H1 (cell line): ENCODE data around the gene NAXD. TPM values are rescaled to one million over a fixed set of nuclear protein-coding genes. Genes with fewer than 3 reads are reported as not detected.

ENCODE experiments used
- CTCF ChIA-PET: fragments of 300-600 bp; sonication (Branson Sonifier 250); formaldehyde crosslinking; loops from one replicate; lab custom pipeline; 2021; ENCODE audit not compliant: partially characterized antibody; lab: Charles Lee
- POLR2A ChIA-PET: fragments of 300-600 bp; sonication (Branson Sonifier 250); formaldehyde crosslinking; loops from one replicate; lab custom pipeline; 2021; ENCODE audit warnings: inconsistent platforms; ENCODE audit not compliant: partially characterized antibody; lab: Charles Lee
- DNase-seq, 2 experiments: peaks; one replicate each; pipeline versions ENCODE4 v3.0.0 to v3.0.0-alpha.2; 2010 to 2022; ENCODE audit warnings: low spot score in 2 of 2, low read depth in 1 of 2, mixed read lengths in 1 of 2
- FAIRE-seq: peaks from 2 replicates; lab custom pipeline; 2011; peaks lifted over from hg19 to GRCh38; lab: Jason Lieb, UNC
- H2AFZ ChIP-seq: 2 replicates; pipeline ENCODE4 v1.8.1; 2012; ENCODE audit warnings: low read length, inconsistent platforms
- H2AK5ac ChIP-seq: 2 replicates; pipeline ENCODE4 v1.6.1; 2013; ENCODE audit warnings: low read depth, low read length
- H2BK120ac ChIP-seq: replicated peaks from 2 replicates; pipeline ENCODE3; 2013; ENCODE audit warnings: low read depth, low read length, inconsistent platforms
- H2BK12ac ChIP-seq: 2 replicates; pipeline ENCODE4 v1.6.1; 2013; ENCODE audit warnings: low read depth, low read length
- H2BK15ac ChIP-seq: 2 replicates; pipeline ENCODE4 v1.6.1; 2013; ENCODE audit warnings: low read length
- H2BK20ac ChIP-seq: 2 replicates; pipeline ENCODE4 v1.6.1; 2013; ENCODE audit warnings: low read length
- H2BK5ac ChIP-seq: 2 replicates; pipeline ENCODE4 v1.6.1; 2013; ENCODE audit warnings: low read depth, low read length
- H3K14ac ChIP-seq: 2 replicates; pipeline ENCODE4 v1.6.1; 2013; ENCODE audit warnings: inconsistent platforms; ENCODE audit not compliant: insufficient read length
- H3K18ac ChIP-seq: 2 replicates; pipeline ENCODE4 v1.6.1; 2013; ENCODE audit warnings: low read length; ENCODE audit errors: extremely low read depth
- H3K23ac ChIP-seq: 2 replicates; pipeline ENCODE4 v1.6.1; 2013; ENCODE audit warnings: inconsistent platforms; ENCODE audit not compliant: insufficient read length
- H3K23me2 ChIP-seq: 2 replicates; pipeline ENCODE4 v1.6.1; 2013; ENCODE audit warnings: low read depth, low read length
- H3K27ac ChIP-seq: 2 replicates; pipeline ENCODE4 v1.6.1; 2011; ENCODE audit warnings: low read depth, low read length, inconsistent platforms
- H3K27me3 ChIP-seq, 4 experiments: replicated peaks in 1 of 4; 1 replicate in 1 of 4; 2 replicates in 3 of 4; pipeline versions ENCODE4 v1.6.1 to v1.8.1; 2011 to 2013; ENCODE audit warnings: low read length in 3 of 4, mild to moderate bottlenecking in 3 of 4, inconsistent platforms in 2 of 4, mixed read lengths in 2 of 4, moderate library complexity in 1 of 4; ENCODE audit not compliant: control insufficient read depth in 3 of 4, insufficient read depth in 3 of 4; ENCODE audit errors: extremely low read depth in 1 of 4
- H3K36me3 ChIP-seq, 4 experiments: 2 replicates each; pipeline versions ENCODE4 v1.6.1 to v1.8.1; 2011 to 2013; ENCODE audit warnings: mild to moderate bottlenecking in 4 of 4, low read length in 3 of 4, moderate library complexity in 2 of 4, control low read depth in 1 of 4, inconsistent platforms in 1 of 4; ENCODE audit not compliant: insufficient read depth in 4 of 4, control insufficient read depth in 2 of 4
- H3K4ac ChIP-seq: replicated peaks from 2 replicates; pipeline ENCODE3; 2013; ENCODE audit warnings: low read length, low read depth, mixed read lengths, inconsistent platforms; ENCODE audit not compliant: insufficient read length
- H3K4me1 ChIP-seq, 4 experiments: replicated peaks in 1 of 4; 1 replicate in 1 of 4; 2 replicates in 3 of 4; pipeline versions ENCODE4 v1.6.1 to v1.8.1; 2011 to 2013; ENCODE audit warnings: low read length in 3 of 4, inconsistent platforms in 2 of 4, mixed read lengths in 1 of 4; ENCODE audit not compliant: insufficient read depth in 4 of 4, control insufficient read depth in 3 of 4
- H3K4me2 ChIP-seq, 2 experiments: 2 replicates each; pipeline versions ENCODE4 v1.6.1 to v1.8.1; 2011 to 2013; ENCODE audit warnings: low read depth in 2 of 2, low read length in 2 of 2, control low read depth in 1 of 2, inconsistent platforms in 1 of 2, mild to moderate bottlenecking in 1 of 2; ENCODE audit not compliant: insufficient read depth in 1 of 2
- H3K4me3 ChIP-seq, 4 experiments: fragments of 200-600, 300-600 bp in 1 of 4; sonication (generic), shearing (Covaris generic), sonication (Bioruptor Twin) in 1 of 4; 2 replicates each; pipeline versions ENCODE4 v1.5.1 to v1.8.1; 2011 to 2016; ENCODE audit warnings: low read length in 4 of 4, low read depth in 3 of 4, control low read depth in 2 of 4, inconsistent platforms in 2 of 4, mild to moderate bottlenecking in 2 of 4, mixed read lengths in 1 of 4, moderate library complexity in 1 of 4; ENCODE audit not compliant: insufficient read depth in 2 of 4; ENCODE audit errors: extremely low read depth in 1 of 4
- H3K56ac ChIP-seq: replicated peaks from 2 replicates; pipeline ENCODE3; 2013; ENCODE audit warnings: low read depth, mild to moderate bottlenecking, mixed read lengths, low read length, inconsistent platforms; ENCODE audit not compliant: insufficient read length
- H3K79me1 ChIP-seq: 2 replicates; pipeline ENCODE4 v1.6.1; 2013; ENCODE audit warnings: low read depth, low read length, control low read depth
- H3K79me2 ChIP-seq, 2 experiments: 2 replicates each; pipeline versions ENCODE4 v1.6.1 to v1.8.1; 2012 to 2013; ENCODE audit warnings: low read length in 2 of 2, mild to moderate bottlenecking in 2 of 2, inconsistent platforms in 1 of 2; ENCODE audit not compliant: insufficient read depth in 2 of 2, control insufficient read depth in 1 of 2
- H3K9ac ChIP-seq, 4 experiments: replicated peaks in 1 of 4; 1 replicate in 1 of 4; 2 replicates in 3 of 4; pipeline versions ENCODE4 v1.6.1 to v1.8.1; 2011 to 2013; ENCODE audit warnings: low read depth in 3 of 4, low read length in 3 of 4, control low read depth in 2 of 4, mild to moderate bottlenecking in 2 of 4, moderate library complexity in 2 of 4, inconsistent platforms in 1 of 4; ENCODE audit errors: extremely low read depth in 1 of 4
- H3K9me3 ChIP-seq, 2 experiments: 2 replicates each; pipeline versions ENCODE4 v1.6.1 to v1.8.1; 2012 to 2013; ENCODE audit warnings: mild to moderate bottlenecking in 2 of 2, moderate library complexity in 2 of 2, control low read depth in 1 of 2, inconsistent platforms in 1 of 2, low read depth in 1 of 2, low read length in 1 of 2, mixed read lengths in 1 of 2; ENCODE audit not compliant: insufficient read depth in 2 of 2
- H4K20me1 ChIP-seq, 2 experiments: replicated peaks in 1 of 2; 2 replicates each; pipeline versions ENCODE3 to v1.8.1; 2011 to 2013; ENCODE audit warnings: inconsistent platforms in 2 of 2, low read length in 2 of 2, mild to moderate bottlenecking in 1 of 2; ENCODE audit not compliant: insufficient read depth in 2 of 2, control insufficient read depth in 1 of 2
- H4K5ac ChIP-seq: 2 replicates; pipeline ENCODE4 v1.6.1; 2013; ENCODE audit warnings: low read length, low read depth, mixed read lengths, inconsistent platforms; ENCODE audit not compliant: insufficient read length
- H4K8ac ChIP-seq: 2 replicates; pipeline ENCODE4 v1.8.0; 2013; ENCODE audit warnings: mild to moderate bottlenecking, moderate library complexity, low read length, inconsistent platforms; ENCODE audit not compliant: insufficient read depth; ENCODE audit errors: extremely low read depth
- H4K91ac ChIP-seq: replicated peaks from 2 replicates; pipeline ENCODE3; 2013; ENCODE audit warnings: low read length, mixed read lengths, inconsistent platforms; ENCODE audit not compliant: insufficient read length
- BACH1 ChIP-seq: IDR thresholded peaks from 2 replicates; pipeline ENCODE4 v1.6.1; 2012; ENCODE audit warnings: low read length, improper control_type of control experiment
- BCL11A ChIP-seq, 2 experiments: IDR thresholded peaks; one replicate each; pipeline ENCODE4 v1.6.1; 2011; ENCODE audit warnings: low read depth in 2 of 2, low read length in 2 of 2, mild to moderate bottlenecking in 2 of 2
- CEBPB ChIP-seq: IDR thresholded peaks from 2 replicates; pipeline ENCODE4 v1.6.1; 2012; ENCODE audit warnings: low read depth, low read length
- CHD2 ChIP-seq: IDR thresholded peaks from 2 replicates; pipeline ENCODE4 v1.6.1; 2012; ENCODE audit warnings: low read length, improper control_type of control experiment
- EZH2 ChIP-seq: fragments of 200-600 bp; sonication (generic); IDR thresholded peaks from 2 replicates; pipeline ENCODE4 v1.7.1; 2012; ENCODE audit warnings: low read depth, mild to moderate bottlenecking, moderate library complexity, low read length, inconsistent platforms; ENCODE audit not compliant: severe bottlenecking
- GABPA ChIP-seq: IDR thresholded peaks from 2 replicates; pipeline ENCODE4 v1.6.1; 2011; ENCODE audit warnings: mild to moderate bottlenecking, low read length, moderate library complexity, borderline replicate concordance; ENCODE audit not compliant: insufficient read depth
- HDAC6 ChIP-seq: IDR thresholded peaks from one replicate; pipeline ENCODE4 v1.7.1; 2012; ENCODE audit warnings: low read depth, mild to moderate bottlenecking, inconsistent platforms, low read length, moderate library complexity
- POU5F1 ChIP-seq: IDR thresholded peaks from 2 replicates; pipeline ENCODE4 v1.6.1; 2011; ENCODE audit warnings: low read depth, mild to moderate bottlenecking, low read length, moderate library complexity
- RNF2 ChIP-seq: fragments of 200-900, 300-1000 bp; sonication (generic); IDR thresholded peaks from 2 replicates; pipeline ENCODE4 v1.7.1; 2016; ENCODE audit warnings: borderline replicate concordance, low read depth, mild to moderate bottlenecking, antibody characterized with exemption, low read length; ENCODE audit not compliant: poor library complexity, severe bottlenecking; ENCODE audit errors: missing control alignments
- SIN3A ChIP-seq, 2 experiments: IDR thresholded peaks in 1 of 2; conservative IDR thresholded peaks in 1 of 2; 2 replicates each; pipeline ENCODE4 v1.6.1; 2011 to 2012; ENCODE audit warnings: low read length in 2 of 2, improper control_type of control experiment in 1 of 2, low read depth in 1 of 2, mild to moderate bottlenecking in 1 of 2
- SP2 ChIP-seq: IDR thresholded peaks from 2 replicates; pipeline ENCODE4 v1.6.1; 2012; ENCODE audit warnings: mild to moderate bottlenecking, low read length, inconsistent platforms
- SP4 ChIP-seq: IDR thresholded peaks from 2 replicates; pipeline ENCODE4 v1.6.1; 2012; ENCODE audit warnings: low read length, inconsistent platforms
- TBP ChIP-seq: IDR thresholded peaks from 2 replicates; pipeline ENCODE4 v1.6.1; 2011; ENCODE audit warnings: low read depth, low read length, improper control_type of control experiment
- TCF12 ChIP-seq: IDR thresholded peaks from 2 replicates; pipeline ENCODE4 v1.6.1; 2011; ENCODE audit warnings: low read depth, mild to moderate bottlenecking, low read length
- YY1 ChIP-seq: IDR thresholded peaks from 2 replicates; pipeline ENCODE4 v1.6.1; 2011; ENCODE audit warnings: low read depth, mild to moderate bottlenecking, low read length
- WGBS, 2 experiments: shearing (Covaris generic) in 1 of 2; methylation state at CpG; one replicate each; pipeline versions ENCODE4 v1.1.6 to v1.1.7; 2013 to 2015; ENCODE audit warnings: low lambda C conversion rate in 2 of 2, mixed read lengths in 2 of 2, inconsistent platforms in 1 of 2, low coverage in 1 of 2, missing lambda C conversion rate in 1 of 2; ENCODE audit not compliant: insufficient replicate concordance in 2 of 2, insufficient coverage in 1 of 2, insufficient read length in 1 of 2; ENCODE audit errors: extremely low coverage in 1 of 2, missing lambda C conversion rate in 1 of 2; 5-methylcytosine and 5-hydroxymethylcytosine counted together
- polyA plus RNA-seq, 7 experiments: library from polyadenylated mRNA; depleted of rRNA in 3 of 7; stranded (reverse) in 5 of 7; unstranded in 2 of 7; fragments of >200 nt in 5 of 7; fragments of 200-250 nt in 2 of 7; gene quantifications; 1 replicate in 5 of 7; 2 replicates in 1 of 7; 4 replicates in 1 of 7; pipeline versions ENCODE4 v1.2.1 to v1.2.3, GENCODE V29; 2011 to 2013; ENCODE audit warnings: missing spikeins in 2 of 7, mixed read lengths in 2 of 7
- total RNA-seq: library from RNA; stranded (reverse); fragmentation: NEBNext Ultra II Directional; extraction: Animal tissue kit (Norgen Biotek cat#: 25700); gene quantifications from 2 replicates; pipeline ENCODE4 v1.2.1, GENCODE V29; 2021

Gene NAXD
- total and polyA plus RNA-seq, 2 of the 8 experiments (the other 6 are each of a cell fraction or from before 2014, with no cell fraction given), result 25.4 to 35.5 TPM

- H3K36me3 ChIP-seq, result no peaks in the 10 kb centered on the region
- H2AK5ac ChIP-seq, result no peak overlapping the region
- 86% methylated on average over 13 of the region's 13 CpGs; no CpG with 5 or more reads in 1 of the 2 experiments for WGBS, 2 experiments
- CTCF ChIA-PET, result no interaction called here
- no peak overlapping the region for H2BK120ac ChIP-seq
- H2BK5ac ChIP-seq, result no peak overlapping the region
- no peak overlapping the region for H4K91ac ChIP-seq
- no peak overlapping the region for H3K4ac ChIP-seq
- H4K5ac ChIP-seq, result no peak overlapping the region
- no peak overlapping the region for H3K56ac ChIP-seq
- H2AFZ ChIP-seq, result 0 out of 2 replicates have a peak overlapping the region, but pooled peaks have one; percentile 20
- no peak overlapping the region for H3K14ac ChIP-seq
- no peak overlapping the region for H3K9ac ChIP-seq
- H3K27ac ChIP-seq, result no peak overlapping the region
- POLR2A ChIA-PET, result interaction anchor here (0.7 kb wide), 1 partner anchor 131 kb away, joined by 3 read pairs; the partner anchor contains the start of gene ING1
- H2BK12ac ChIP-seq, result no peak overlapping the region
- H4K8ac ChIP-seq, result no peak overlapping the region
- no peaks in the 10 kb centered on the region for H3K27me3 ChIP-seq
- H2BK20ac ChIP-seq, result no peak overlapping the region
- no peaks in the 10 kb centered on the region for H4K20me1 ChIP-seq
- no peaks in the 10 kb centered on the region for H3K23me2 ChIP-seq
- H3K18ac ChIP-seq, result no peak overlapping the region
- no peaks in the 10 kb centered on the region for H3K4me1 ChIP-seq
- no peaks in the 10 kb centered on the region for H3K79me2 ChIP-seq
- no peaks in the 10 kb centered on the region for H3K9me3 ChIP-seq
- no peak overlapping the region for H3K23ac ChIP-seq
- no peak overlapping the region for H3K4me2 ChIP-seq
- no peak for FAIRE-seq
- DNase-seq, result no peak
- no peak overlapping the region for H3K4me3 ChIP-seq
- no peak overlapping the region for H2BK15ac ChIP-seq
- H3K79me1 ChIP-seq, result no peaks in the 10 kb centered on the region
- no peak for TF ChIP-seq SP4
- TF ChIP-seq BCL11A (IDR thresholded peaks at IDR 0.05; ENCODE audit: low read depth in 2 of 2, low read length in 2 of 2), result no peak
- no peak for TF ChIP-seq BACH1
- TF ChIP-seq YY1, result no peak
- no peak for TF ChIP-seq GABPA
- no peak for TF ChIP-seq SP2
- TF ChIP-seq CHD2, result no peak
- no peak for TF ChIP-seq CEBPB
- no peak for TF ChIP-seq TBP
- TF ChIP-seq TCF12, result no peak
- TF ChIP-seq RNF2, result no peak
- no peak for TF ChIP-seq HDAC6
- no peak for TF ChIP-seq POU5F1
- no peak for TF ChIP-seq SIN3A (conservative IDR thresholded peaks at IDR 0.05 in 1 of 2, IDR thresholded peaks at IDR 0.05 in 1 of 2; ENCODE audit: low read depth in 1 of 2, low read length in 2 of 2)
- TF ChIP-seq EZH2, result no peak
Measured at GRCh38 chr13:110582421-110582954, 32.9 kb upstream of the NAXD start.
